CD4-positive, alpha-beta T cell treated with Interleukin-12 subunit alpha and Interleukin-12 subunit beta, for 1 hour (primary cell): ENCODE measurements around the gene DDX42.
"Not testable (repeated sequence)": the region's sequence is repeated elsewhere in the genome, so short reads cannot be mapped to it uniquely, and the experiment has no call there.

Source experiments
- DNase-seq: peaks from one replicate; pipeline ENCODE4 v3.0.0-alpha.2; 2020

The DDX42 gene

DNA sequence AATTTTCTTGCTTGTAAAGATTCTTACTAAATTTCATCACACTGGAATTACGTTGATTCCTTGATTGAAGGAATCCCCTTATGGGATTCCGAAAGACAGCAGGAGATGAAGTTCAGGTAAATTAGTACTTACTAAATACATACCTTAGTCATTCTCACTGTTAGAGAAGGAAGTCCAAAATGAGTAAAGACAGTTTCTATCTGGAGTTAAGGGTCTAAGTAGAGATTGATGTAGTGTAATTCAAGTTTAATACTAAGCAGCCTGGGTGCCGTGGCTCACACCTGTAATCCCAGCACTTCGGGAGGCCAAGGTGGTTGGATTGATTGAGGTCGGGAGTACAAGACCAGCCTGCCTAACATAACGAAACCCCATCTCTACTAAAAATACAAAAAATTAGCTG is 9.6 kb downstream of the DDX42 start:
- DNase-seq, result no peak

DNA sequence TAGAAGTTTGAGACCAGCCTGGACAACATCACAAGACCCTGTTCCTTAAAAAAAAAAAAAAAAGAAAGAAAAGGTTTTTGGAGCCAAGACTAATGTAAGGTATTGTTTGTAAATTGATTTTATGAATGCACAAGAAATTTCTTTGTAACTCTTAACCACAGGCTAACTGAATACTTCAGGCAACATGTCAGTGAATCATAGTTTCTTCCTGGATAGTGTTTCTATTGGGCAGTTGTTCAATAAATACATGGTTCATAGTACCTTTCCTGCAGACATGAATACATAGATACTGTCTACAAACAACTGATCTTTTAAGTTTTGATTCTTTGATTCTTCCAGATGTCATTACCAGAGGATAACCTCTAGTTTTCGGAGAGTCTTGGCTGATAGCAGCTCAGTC is 11.6 kb downstream of the DDX42 start:
- no peak for DNase-seq

DNA sequence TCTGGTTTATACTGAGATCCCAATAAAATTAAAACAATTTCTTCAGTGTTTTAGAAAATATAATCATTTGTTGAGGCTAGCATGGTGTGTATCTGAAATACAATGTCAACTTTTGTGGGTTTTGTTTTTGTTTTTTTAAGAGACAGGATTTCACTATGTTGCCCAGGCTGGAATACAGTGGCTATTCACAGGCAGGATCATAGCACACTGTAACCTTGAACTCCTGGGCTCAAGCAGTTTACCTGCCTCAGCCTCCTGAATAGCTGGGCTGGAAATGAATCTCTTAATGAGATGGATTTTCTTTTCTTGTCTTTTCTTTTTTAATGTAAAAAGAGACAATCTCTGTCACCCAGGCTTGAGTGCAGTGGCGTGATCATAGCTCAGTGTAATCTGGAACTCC is 12.1 kb downstream of the DDX42 start:
- DNase-seq, result no peak

DNA sequence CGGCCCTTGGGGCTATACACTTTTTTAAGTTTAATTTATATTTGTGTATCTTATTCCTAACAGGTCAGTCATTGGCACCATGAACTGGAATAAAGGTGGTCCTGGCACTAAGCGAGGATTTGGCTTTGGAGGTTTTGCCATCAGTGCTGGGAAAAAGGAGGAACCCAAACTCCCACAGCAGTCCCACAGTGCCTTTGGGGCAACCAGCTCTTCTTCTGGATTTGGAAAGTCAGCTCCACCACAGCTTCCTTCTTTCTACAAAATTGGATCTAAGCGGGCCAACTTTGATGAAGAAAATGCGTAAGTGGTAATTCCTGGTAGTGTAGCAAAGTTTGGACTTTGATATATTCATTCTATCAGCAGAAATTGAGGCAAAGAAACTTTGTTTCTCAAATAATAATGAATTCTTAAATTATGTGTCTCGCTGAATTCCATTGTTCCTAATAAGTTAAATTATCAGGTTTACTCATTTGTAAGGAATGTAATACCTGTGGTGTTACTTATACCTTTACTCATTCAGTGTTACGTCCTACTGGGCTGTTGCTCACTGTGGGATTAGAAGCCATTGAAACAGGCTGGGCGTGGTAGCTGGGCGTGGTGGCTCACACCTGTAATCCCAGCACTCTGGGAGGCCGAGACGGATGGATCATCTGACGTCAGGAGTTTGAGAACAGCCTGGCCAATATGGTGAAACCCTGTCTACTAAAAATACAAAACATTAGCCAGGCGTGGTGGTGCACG is 13.2 kb downstream of the DDX42 start:
- DNase-seq, result no peak

DNA sequence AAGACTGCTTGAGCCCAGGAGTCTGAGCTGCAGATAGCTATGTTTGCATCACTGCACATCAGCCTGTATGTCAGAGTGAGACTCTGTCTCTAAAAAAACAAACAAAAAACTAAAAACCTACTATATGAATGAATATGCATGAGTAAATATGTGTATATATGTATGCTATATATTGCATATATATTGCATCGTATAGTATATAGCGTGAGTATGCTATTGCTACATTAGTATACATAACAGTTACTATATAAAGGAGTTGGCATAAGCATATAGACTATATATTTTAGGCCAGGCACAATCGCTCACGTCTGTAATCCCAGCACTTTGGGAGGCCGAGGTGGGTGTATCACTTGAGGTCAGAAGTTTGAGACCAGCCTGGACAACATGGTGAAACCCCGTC is 16.1 kb downstream of the DDX42 start:
- DNase-seq, result no peak

DNA sequence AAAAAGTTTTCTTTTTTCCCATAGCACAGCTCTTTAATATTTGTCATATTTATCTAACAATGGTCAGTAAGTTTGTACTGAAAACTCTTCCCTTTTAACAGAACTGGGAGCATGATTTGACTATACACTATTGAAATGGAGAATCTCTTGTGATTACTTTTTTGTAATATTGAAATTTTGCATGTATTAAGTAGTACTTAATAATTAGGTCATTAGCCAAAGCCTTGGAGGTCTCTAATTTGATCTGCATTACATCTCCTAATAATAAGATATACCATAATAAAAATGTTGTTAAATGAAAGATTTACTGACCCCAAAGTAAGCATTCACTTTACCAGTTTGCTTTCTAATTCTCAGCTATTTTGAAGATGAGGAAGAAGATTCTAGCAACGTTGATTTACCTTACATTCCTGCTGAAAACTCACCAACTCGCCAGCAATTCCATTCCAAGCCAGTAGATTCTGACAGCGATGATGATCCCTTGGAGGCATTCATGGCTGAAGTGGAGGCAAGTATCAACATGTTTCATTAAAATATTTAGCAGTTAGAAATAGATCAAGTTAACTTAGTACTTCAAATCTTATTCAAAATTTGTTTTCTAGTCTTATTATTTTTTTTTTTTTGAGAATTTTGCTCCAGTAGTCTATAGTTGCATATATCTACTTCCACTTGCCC is 18.2 kb downstream of the DDX42 start:
- no peak for DNase-seq

DNA sequence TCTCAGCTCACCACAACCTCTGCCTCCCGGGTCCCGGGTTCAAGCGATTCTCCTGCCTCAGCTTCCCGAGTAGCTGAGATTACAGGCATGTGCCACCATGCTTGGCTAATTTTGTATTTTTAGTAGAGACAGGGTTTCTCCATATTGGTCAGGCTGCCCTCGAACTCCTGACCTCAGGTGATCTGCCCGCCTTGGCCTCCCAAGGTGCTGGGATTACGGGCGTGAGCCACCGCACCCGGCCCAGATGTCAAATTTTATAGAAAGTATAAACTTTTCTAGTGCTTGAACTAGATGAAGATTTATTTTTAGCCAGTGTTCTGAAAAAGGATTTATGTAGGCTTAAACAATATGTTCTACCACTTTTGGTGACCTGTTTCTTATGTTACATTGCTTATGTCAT is 22.4 kb downstream of the DDX42 start:
- DNase-seq, result not testable (repeated sequence)

DNA sequence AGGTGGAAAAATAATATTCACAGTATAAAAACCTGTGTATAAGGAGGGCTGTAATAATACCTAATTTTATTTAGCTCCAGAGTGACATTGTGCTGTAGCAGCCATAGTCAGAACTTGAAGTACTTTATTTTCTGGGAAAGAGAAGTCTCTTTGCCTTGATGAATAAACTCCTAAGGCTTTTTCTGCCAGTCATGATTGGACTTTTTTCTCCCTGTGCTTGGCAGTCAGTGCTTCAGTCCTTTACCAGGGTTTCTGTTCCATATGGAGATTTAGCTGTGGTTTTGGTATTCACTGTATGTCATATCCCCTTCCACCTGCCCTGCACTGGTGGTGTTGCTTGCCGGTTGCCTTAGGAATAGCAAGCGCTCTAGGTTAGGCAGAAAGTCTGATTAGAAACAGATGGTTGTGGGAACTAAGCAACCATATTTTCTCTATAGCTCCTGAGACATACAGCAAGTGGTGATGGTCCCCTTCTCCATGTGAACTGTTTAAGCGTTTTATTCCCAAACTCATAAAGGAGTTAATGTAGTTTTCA is 24.7 kb downstream of the DDX42 start:
- no peak for DNase-seq

DNA sequence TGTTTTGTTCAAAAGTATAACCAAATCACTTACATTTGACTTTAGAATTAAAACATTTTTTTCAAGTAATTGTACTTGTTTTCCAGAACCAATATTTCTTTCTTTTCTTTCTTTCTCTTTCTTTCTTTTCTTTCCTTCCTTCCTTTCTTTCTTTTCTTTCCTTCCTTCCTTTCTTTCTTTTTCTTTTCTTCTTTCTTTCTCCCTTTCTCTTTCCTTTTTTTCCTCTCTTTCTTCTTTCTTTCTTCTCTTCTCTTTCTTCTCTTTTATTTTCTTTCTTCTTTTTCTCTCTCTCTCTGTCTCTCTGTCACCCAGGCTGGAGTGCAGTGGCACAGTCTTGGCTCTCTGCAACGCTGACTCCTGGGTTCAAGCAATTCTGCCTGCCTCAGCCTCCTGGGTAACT is 26.8 kb downstream of the DDX42 start:
- DNase-seq, result no peak

DNA sequence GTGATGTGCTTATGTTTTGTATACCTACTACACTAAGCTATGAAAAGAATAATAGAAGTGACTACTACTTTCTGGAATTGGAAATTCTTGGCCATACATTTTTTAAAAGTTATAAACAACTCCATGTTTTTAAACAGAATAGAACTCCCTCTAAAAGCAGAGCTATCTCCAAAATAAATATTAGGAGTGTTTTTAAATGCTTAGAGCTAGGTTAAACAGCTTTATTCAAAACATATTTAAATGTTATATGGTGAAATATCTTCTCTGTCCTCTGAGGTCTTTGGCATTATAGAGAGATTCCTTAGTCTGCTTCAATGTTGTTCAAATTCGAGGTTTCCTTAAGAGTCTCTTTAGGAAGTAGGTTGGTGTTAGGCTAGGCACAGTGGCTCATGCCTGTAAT is 30.4 kb downstream of the DDX42 start:
- DNase-seq, result no peak

DNA sequence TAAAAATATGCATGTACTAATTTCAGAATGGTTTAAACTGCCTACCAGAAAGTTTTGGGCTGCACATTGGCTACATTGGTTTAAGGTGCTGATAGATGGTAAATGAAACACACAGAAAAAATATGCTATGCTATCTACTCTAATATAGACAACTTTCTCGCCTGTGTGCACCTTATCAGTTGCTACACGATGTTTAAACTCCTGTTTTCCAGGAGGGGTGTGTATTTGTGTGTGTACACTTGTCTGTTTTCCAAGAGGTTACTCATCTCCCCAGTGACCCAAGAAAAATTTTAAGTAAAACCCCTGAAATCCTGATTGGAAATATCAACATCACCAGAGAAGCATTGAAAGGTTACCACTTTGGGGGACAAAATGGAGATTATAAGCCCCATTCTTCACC is 31.6 kb downstream of the DDX42 start:
- DNase-seq, result no peak

DNA sequence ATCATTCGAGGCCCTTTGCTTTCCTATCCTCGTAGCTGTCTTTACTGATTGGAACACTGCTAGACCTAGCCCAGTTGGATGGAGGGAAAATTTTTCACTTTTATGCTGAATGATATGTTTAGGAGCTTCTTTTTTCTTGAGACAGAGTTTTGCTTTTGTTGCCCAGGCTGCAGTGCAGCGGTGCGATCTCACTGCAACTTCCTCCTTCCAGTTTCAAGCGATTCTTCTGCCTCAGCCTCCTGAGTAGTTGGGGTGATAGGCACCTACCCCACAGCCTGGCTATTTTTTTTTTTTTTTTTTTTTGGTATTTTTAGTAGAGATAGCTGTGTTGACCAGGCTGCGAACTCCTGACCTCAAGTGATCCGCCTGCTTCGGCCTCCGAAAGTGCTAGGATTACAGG is 36.0 kb downstream of the DDX42 start:
- DNase-seq, result no peak

DNA sequence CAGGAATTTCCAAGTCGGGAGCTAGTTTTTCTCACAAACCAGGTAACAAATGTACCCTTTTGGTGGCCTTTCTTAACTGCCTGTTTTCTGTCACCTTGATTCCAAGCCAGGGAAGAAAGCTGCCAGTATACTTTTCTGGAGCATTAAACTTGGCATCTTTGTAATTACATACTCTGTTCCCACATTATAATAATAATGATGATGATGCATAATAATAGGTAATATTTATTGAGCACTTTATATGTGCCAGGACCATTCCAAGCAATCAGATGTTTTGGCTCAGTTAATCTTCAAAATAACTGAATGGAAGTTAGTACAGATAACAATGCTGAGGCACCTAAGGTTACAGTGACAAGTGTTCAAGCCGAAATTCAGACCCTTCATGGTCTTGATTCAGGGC is 42.2 kb downstream of the DDX42 start:
- no peak for DNase-seq

DNA sequence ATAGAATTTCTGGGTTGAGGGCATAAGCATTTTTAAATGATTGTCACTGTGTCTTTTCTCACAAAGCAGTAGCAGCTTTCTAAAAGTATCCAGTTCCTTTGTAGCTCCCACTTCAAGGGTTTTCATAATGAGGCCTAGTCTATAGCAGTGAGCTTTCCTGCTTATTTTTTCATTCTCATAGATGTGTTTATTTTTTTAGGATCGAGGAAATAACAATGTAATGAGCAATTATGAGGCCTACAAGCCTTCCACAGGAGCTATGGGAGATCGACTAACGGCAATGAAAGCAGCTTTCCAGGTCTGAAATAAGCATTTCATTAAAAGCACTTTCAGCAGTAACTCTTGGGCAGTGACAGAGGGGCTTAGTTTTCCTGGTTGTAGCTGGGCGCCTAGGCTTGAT is 42.7 kb downstream of the DDX42 start:
- no peak for DNase-seq

DNA sequence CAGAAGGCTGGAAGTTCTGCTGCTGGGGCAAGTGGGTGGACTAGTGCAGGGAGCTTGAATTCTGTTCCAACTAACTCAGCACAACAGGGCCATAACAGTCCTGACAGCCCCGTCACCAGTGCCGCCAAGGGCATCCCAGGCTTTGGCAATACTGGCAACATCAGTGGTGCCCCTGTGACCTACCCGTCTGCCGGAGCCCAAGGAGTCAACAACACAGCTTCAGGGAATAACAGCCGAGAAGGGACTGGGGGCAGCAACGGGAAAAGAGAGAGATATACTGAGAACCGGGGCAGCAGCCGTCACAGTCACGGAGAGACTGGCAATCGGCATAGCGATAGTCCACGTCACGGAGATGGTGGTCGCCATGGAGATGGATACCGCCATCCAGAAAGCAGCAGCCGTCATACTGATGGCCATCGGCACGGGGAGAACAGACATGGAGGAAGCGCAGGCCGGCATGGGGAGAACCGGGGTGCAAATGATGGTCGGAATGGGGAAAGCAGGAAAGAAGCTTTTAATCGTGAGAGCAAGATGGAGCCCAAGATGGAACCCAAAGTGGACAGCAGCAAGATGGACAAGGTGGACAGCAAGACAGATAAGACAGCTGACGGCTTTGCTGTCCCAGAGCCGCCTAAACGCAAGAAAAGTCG is 43.9 kb downstream of the DDX42 start:
- no peak for DNase-seq

DNA sequence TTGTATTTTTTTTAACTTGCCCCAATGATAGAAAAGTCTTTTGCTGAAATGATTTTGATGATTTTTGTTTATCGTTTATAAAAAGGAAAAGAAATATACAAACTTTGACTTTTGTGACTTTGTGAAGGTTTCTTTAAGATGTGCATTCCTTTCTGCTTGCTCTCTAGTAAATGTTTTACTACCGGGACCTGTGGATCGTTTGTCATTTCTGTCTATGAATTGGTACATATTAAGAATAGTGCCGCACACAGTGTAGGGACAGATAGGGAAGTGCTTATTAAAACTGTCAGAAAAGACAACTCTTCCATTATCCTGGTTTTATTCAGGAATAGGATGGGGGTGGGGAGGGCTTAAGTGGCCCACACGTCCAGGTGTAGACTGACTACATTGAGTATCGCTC is 45.2 kb downstream of the DDX42 start:
- DNase-seq, result no peak

DNA sequence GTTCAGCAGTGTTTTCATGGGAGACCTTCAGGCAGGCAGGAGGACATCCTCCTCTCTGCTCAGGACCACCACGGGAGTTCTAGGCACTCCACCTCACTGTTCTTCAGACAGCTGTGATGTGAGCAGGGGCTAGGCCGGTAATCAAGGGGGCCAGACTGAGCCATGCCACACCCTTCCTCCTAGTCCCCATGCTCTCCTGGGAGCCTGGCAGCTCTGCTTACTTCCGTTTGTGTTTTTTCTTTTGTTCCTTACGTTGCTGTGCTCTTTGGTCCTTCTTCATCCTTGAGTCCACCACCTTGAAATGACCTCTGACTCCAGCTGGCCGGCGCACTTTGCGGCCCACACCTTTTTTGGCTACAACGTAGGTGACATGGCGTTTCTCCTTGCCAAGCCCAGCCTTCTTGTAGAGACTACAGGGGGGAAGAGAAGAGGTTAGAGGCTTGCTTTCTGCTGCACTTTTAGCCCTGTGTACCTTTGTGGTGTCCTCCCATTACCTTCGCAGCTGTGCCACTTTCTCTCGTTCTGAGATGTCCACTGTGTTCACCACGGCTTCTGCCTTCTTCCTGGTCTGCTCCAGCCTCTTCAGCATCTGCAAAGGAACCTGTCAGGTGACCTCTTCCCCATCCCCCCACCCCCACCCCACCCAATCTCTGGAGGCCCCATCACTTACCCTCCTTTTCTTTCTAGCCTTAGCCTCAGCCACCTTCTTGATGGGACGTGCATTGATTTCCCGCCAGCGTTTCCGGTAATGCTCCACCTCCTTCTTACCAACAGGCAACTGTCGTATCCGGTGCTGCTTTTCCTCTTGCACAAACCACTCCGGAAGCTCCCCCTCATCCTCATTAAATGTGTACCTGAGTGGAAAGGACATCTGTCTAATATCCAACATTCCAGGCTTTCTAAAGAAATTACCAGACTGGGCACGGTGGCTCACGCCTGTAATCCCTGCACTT is 45.9 kb downstream of the DDX42 start:
- DNase-seq, result peak; percentile 22

DNA sequence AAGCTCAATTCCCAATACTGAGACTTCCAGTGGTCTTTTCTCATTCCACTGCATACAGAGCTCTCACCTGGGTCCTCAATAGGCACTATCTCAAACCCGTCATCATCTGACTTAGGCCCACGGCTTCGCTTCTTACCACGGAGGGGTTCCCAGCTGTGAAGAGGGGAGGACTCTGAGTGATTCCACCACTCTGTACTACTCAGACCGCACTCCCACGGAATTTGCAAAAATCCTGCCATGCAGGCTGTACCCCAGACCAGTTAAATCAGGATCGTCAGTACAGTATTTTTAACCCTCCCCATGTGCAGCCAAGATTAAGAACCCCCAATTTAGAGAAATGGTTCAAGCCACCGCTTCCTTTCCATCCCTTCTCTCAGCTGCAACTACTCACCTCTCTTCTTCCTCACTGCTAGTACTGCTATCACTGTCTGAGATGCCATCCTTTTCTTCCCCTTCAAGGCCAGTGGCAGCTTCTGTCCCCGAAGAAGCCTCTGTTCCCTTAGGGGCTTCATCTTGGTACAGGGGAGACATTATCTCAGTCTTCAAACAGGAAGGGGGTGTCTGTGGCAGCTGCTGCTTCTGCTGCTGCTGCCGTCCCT is 47.1 kb downstream of the DDX42 start:
- DNase-seq, result no peak

DNA sequence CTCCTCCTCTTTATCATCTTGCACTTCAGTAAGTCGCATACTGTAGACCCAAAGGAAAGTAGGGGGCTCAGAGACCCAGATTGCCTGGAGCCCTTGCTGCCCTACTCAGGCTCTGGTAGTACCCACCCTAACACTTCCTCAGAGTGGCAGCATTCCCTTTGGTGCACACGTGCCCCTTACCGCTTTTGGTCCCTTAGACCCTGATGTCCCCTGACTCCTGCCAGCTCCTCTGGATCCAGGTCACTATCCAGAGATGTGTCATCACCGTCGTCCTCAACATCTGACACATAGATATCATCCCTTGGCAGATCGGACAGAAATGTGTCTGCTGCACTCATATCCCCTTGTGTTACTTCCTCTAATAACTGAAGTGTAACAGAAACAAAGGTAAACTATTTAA is 47.8 kb downstream of the DDX42 start:
- DNase-seq, result no peak

DNA sequence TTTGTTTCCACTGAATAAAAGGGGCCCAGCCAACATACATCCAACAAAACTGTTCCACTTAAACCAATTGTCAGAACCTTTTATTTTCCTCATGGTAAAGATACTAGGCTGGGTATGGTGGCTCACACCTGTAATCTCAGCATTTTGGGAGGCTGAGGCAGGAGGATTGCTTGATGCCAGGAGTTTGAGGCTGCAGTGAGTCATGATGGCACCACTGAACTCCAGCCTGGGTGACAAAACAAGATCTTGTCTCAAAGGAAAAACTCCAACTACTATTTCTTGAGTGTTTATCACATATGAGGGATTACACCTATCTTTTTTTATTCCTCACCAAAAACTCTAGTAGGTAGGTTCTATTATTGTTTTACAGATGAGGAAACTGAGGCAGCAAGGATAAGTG is 48.6 kb downstream of the DDX42 start:
- DNase-seq, result no peak

DNA sequence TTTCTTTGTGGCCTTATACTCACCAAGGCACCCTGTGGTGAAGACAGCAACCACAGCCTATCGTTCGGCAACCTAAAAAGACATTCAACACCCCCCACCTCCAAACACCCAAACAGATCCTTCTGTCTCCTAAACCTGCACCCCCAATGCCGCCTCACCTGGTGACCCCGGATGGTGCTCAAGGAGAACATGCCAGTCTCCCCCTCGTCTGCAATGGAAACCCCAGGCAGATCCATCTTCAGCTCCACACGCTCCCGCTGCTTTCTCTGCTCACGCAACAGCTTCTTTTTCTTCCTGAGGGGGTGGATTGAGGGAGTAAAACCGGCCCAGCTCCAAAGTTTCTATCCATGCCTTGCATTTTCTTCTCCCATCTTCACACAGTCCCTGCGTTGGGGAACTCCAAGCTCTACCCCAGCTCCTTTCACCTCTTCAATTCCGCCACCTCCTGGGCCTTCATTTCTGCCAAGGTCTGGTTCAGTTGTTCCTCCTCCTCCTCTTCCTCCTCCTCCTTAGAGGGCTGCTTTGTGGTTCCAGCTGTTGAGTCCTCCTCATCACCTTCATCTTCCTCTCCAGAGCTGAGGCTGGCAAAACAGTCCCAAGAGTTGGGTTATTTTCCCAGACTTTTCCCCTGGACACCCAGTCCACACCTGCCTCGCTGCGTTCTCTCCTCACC is 49.8 kb downstream of the DDX42 start:
- DNase-seq, result no peak

DNA sequence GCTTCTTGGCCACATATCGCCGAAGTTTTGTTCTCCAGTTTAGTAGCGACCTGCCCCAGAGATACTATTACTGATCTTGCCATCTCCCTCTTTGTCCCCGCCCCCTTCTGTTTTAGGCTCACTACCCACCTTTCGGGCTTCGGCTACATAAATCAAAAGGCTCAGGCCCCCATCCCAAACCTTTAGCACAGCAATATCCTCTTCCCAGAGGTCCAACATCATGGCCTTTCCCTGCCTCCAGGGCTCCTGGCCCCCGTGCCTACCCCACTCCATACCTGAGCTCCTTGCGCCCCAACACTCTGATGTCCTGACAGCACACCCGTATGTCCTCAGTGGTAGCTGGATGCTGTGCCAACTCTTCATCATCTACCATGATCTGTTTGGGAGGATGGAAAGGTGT is 50.4 kb downstream of the DDX42 start:
- no peak for DNase-seq
